Left ventricle myocardium inferior (tissue), 1 donor: Measurements from ENCODE around the gene NRP2. TPM values are rescaled to one million over a fixed set of nuclear protein-coding genes. Genes with fewer than 3 reads are reported as not detected.

Source experiments
- DNase-seq: peaks from one replicate; pipeline ENCODE4 v3.0.0-alpha.2; 2020
- H3K27ac ChIP-seq: fragments of 200-600 bp; replicated peaks from 2 replicates; pipeline ENCODE4 v1.8.0; 2021
- H3K27me3 ChIP-seq: fragments of 200-600 bp; 2 replicates; pipeline ENCODE4 v1.8.0; 2021; ENCODE audit warnings: low read depth
- H3K36me3 ChIP-seq: fragments of 200-600 bp; 2 replicates; pipeline ENCODE4 v1.8.0; 2021
- H3K4me1 ChIP-seq: fragments of 200-600 bp; 2 replicates; pipeline ENCODE4 v1.8.0; 2021
- H3K4me3 ChIP-seq: fragments of 200-600 bp; 2 replicates; pipeline ENCODE4 v1.8.0; 2021; ENCODE audit warnings: mild to moderate bottlenecking, moderate library complexity
- H3K9me3 ChIP-seq: fragments of 200-600 bp; replicated peaks from 2 replicates; pipeline ENCODE4 v1.8.0; 2021
- CTCF ChIP-seq: fragments of 200-600 bp; IDR thresholded peaks from 2 replicates; pipeline ENCODE4 v1.8.0; 2021; ENCODE audit warnings: antibody characterized with exemption, mild to moderate bottlenecking, borderline replicate concordance
- intact Hi-C: fragments of 100-400 bp; cut with micrococcal nuclease; formaldehyde crosslinking; loops from one replicate; pipeline ENCODE4 v1.11.0; 2022
- total RNA-seq: library from RNA; stranded (reverse); fragmentation: NEBNext Ultra II Directional; extraction: Animal tissue kit (Norgen Biotek cat#: 25700); gene quantifications from one replicate; pipeline ENCODE4 v1.2.1, GENCODE V29; 2021
- donor health status: DM: no; HTN: yes; CAD: no; lungs with severe emphysema.

NRP2 gene
- total RNA-seq, 1 donor from 2014 or later, result 7.6 TPM

GRCh38 chr2:205689820-205690219 lies 7.5 kb downstream of the NRP2 start:
- intact Hi-C loops, result no loop called here
- Histone ChIP-seq H3K27ac (no peak overlapping the region), H3K36me3 (no peaks in the 10 kb centered on the region), H3K4me3 (no peak overlapping the region), H3K27me3 (peaks cover 19% of the 10 kb centered on the region), H3K4me1 (peaks cover 46% of the 10 kb centered on the region), H3K9me3 (no peaks in the 10 kb centered on the region)
- TF ChIP-seq CTCF, result no peak
- DNase-seq, result no peak

- Histone ChIP-seq H3K27me3 (no peaks in the 10 kb centered on the region), H3K9me3 (no peaks in the 10 kb centered on the region), H3K4me3 (no peak overlapping the region), H3K36me3 (no peaks in the 10 kb centered on the region), H3K27ac (no peak overlapping the region), H3K4me1 (peaks cover 24% of the 10 kb centered on the region)
- TF ChIP-seq CTCF, result no peak
- no peak for DNase-seq
- intact Hi-C loops, result no loop called here
Measured at GRCh38 chr2:205692104-205692503, 9.8 kb downstream of the NRP2 start.

- Histone ChIP-seq H3K27ac (no peak overlapping the region), H3K4me3 (no peak overlapping the region), H3K9me3 (no peaks in the 10 kb centered on the region), H3K27me3 (no peaks in the 10 kb centered on the region), H3K4me1 (peaks cover 3% of the 10 kb centered on the region), H3K36me3 (no peaks in the 10 kb centered on the region)
- no peak for TF ChIP-seq CTCF
- intact Hi-C loops, result no loop called here
- DNase-seq, result no peak
Measured at GRCh38 chr2:205694256-205694655, 12.0 kb downstream of the NRP2 start.

GRCh38 chr2:205695460-205695991 lies 13.2 kb downstream of the NRP2 start:
- Histone ChIP-seq H3K9me3 (no peaks in the 10 kb centered on the region), H3K27me3 (no peaks in the 10 kb centered on the region), H3K27ac (no peak overlapping the region), H3K36me3 (no peaks in the 10 kb centered on the region), H3K4me1 (peaks cover 2% of the 10 kb centered on the region), H3K4me3 (no peak overlapping the region)
- intact Hi-C loops, result no loop called here
- no peak for TF ChIP-seq CTCF
- no peak for DNase-seq

GRCh38 chr2:205696331-205696926 lies 14.1 kb downstream of the NRP2 start:
- no peak for DNase-seq
- intact Hi-C loops, result no loop called here
- Histone ChIP-seq H3K27ac (no peak overlapping the region), H3K36me3 (no peaks in the 10 kb centered on the region), H3K4me1 (peaks cover 6% of the 10 kb centered on the region), H3K9me3 (no peaks in the 10 kb centered on the region), H3K4me3 (no peak overlapping the region), H3K27me3 (no peaks in the 10 kb centered on the region)
- TF ChIP-seq CTCF, result peak; percentile 36
